SHP77 (cell line): Measurements from ENCODE around the gene COX6A2.

Experiments used
- DNase-seq, 2 experiments: peaks; one replicate each; lab custom pipeline; 2025; lab: John Stamatoyannopoulos, UW

Gene COX6A2

DNA sequence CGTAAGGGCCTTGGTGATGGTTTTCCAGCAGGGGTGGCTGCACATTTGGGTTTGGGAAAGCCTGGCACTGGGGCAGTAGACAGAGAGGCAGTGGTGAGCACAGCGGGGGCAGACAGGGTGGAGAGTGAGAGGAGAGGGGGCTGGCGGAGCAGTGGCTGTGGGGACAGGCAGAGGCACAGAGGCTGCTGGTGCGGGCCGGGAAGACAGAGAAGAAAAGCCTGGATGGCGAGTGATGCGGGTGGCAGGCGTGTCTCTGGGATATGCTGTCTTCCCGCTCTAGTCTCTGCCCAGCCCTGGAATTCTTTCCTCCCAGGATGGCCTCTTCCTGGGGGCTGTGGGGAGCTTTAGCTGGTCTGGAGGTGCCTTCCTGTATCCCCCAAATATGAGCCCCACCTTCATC lies 18.1 kb downstream of the COX6A2 start:
- no peak for DNase-seq

DNA sequence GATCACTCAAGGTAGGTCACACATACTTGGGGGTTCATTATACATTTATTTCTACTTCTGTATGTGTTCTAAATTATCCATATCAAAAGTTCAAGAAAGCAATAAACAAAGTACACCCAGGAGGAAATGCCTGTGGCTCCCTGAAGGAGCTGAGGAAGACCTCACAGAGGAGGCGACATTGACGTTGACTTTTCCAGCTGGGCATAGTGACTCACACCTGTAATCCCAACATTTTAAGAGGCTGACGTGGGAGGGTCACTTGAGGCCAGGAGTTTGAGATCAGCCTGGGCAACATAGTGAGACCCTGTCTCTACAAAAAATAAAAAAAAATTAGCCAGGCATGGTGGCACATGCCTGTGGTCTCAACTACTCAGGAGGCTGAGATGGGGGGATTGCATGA lies 18.7 kb downstream of the COX6A2 start:
- no peak for DNase-seq

DNA sequence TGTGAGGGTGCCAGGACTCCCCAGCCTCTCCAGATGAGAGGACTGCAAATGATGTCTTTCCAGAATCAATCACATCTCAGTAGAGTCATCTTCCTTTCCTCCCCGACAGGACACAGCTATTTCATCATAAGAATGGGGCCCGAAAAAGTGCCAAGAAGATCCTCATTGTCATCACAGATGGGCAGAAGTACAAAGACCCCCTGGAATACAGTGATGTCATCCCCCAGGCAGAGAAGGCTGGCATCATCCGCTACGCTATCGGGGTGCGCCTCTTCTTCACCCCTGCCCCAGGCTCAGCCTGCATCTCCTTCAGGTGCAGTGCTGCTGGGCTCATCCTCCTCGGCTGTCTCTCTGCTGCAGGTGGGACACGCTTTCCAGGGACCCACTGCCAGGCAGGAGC lies 20.8 kb downstream of the COX6A2 start:
- DNase-seq: no peak

DNA sequence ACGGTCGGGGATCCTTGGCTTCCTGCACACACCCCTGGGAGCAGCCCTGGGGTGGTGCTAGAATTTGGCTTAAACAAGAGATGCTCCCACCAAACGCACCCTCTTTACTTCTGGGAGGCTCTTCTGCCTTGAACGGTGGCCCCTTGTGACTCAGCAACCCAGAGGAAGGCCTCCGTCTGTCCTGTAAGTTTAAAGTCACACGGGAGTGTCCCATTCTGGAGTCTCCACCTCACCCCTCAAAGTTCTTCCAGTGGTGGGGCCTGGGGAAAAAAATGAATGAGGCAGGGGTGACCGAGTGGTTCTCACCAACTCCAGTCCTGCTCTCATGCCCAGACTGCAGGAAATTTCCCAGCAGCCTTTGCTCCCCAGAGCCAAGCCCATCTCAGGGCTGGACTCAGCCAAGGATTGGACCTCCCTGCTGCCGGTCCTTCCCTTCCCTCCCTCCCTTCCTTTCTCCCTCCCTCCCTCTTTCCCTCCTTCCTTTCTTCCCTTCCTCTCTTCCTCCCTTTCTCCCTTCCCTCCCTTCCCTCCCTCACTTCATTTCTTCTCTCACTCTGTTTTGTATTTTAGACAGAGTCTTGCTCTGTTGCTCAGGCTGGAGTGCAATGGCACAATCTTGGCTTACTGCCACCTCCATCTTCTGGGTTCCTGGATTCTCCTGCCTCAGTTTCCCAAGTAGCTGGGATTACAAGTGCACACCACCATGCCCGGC lies 23.7 kb downstream of the COX6A2 start:
- peak; percentile 62 to 77 for DNase-seq

DNA sequence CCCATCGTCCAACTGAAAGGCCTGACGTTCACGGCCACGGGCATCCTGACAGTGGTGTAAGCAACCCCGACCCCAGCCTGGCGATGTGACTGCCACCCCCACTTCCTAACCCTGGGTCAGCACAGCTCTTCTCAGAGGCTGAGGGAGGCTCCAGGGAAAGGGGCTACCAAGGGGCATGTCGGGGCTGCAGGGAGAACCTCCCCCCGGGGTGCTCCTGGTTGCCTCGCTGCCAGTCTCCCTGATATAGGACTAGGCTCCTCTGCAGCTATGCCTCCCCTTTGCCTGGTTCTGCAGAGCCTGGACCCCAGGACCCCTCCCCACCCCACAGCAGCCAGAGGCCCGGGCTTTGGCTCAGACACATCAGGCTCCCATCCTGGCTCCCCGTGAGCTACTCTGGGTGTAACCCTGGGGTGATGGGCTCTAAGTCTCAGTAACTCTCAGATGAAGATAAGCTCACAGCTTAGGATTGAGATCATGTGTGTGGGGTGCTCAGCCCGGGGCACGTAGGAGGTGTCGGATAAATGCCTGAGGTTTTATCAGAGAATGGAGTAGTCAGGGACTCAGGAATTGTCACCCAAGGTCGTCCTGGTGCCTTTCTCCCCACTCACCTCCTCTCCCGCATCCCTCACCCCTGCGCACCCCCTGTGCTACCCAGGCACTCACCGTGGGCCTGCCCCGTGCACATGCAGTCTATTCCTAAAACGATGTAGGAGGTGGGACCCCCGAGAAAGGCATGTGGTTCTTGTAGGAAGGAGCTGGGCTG lies 24.4 kb downstream of the COX6A2 start:
- DNase-seq: no peak

DNA sequence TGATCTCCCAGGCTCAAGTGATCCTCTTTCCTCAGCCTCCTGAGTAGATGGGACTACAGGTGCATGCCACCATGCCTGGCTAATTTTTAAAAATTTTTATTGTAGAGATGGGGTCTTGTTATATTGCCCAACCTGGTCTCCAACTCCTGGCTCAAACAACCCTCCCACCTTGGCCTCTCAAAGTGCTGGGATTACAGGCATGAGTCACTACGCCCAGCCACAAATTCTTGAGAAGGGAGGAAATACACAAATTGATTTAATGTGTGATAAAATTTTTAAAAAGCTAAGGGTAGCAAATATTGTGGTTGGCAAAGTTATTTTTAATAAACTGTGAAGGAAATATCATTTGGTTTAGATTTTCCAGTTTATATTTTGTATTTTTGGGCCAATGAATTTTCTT lies 25.5 kb downstream of the COX6A2 start:
- DNase-seq: no peak

DNA sequence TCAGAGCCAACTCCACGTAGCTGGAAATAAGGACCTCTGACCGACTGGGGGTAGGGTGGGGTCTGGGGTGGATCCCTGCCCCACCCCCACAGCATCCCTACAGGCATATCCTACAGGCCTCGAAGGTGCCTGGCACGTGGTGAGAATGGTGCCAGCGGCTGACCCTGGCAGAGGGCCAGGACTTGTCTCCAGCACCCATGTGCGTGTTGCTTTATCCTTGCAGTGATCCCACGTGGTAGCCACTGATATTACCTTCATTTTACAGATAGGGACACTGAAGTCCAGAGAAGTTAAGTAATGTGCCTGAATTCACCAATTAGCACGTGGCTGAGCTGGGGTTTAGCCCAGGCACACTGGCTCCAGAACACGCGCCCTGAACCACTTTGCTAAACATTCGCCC lies 26.7 kb downstream of the COX6A2 start:
- no peak for DNase-seq

DNA sequence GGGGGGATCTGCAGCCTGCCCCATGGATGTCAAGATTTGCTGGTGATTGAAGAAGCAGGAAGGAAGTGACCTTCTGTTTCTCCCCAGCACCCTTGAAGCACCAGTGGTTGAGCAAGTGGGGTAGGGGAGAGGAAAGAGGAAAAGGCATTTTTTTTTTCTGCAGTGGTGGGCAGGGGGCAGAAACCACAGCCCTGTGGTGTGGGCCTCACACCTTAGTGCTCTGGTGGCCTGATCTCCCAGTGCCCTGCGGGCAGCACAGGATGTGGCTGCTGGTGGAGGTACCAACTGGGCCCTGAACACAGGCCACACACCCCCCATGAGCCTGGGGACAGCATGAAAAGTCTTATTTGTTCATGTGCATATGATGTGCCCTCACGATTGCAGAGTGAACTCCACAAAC lies 28.0 kb downstream of the COX6A2 start:
- no peak for DNase-seq

DNA sequence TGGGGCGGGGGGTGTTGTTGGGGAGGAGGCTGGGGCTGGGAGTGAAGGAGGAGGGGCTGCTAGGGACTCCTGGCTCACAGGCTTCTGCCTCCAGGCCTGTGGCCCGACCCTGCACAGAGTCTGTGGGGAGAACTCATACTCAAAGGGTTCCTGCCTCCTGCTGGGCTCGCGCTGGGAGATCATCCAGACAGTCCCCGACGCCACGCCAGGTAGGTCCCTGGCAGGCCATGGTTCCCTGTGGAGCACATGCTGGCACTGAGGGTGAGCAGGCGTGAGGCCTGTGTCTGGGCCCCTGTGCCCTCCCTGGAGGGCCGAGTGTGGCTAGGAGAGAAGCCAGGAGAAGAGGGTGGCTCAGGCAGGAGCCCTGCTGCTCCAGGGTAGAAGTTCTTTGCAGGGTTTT lies 30.5 kb downstream of the COX6A2 start:
- DNase-seq: no peak

DNA sequence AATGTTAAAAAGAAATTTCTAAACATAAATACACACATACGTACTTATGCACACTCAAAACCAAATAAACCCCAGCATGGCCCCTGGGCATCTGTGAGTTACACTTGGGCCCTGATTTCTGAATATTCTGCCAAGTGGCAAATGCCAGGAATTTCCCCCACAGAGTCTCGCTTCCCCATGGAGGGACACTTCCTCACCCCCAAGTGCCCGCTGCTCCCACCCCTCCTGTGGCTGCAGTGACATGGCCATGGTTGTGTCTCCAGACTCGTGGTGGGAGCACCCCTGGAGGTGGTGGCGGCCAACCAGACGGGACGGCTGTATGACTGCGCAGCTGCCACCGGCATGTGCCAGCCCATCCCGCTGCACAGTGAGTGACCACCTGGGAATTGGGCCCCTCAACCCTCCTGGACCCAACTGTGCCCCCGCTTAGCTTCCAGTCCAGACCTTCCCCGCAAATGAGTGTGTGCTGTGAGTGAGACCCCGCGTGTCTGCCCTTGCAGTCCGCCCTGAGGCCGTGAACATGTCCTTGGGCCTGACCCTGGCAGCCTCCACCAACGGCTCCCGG lies 31.0 kb downstream of the COX6A2 start:
- no peak for DNase-seq

DNA sequence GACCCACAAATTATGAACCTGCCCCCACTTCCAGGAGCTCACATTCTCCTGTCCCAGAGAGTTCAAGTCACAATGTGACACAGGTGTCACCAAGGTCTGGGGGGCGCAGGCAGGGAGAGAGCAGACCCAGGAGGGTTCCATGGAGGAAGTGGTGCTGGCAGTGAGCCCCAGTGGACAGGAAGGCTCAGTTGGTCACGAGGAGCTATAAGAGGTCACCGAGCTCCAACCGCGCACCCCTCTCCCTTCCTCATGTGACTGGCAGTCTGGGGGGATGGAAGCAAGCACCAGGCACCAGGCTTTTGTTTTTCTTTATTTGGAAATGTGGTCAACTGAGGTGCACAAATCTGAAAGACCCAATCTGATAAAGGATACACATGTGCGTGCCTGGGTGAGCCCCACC lies 32.5 kb downstream of the COX6A2 start:
- DNase-seq: no peak

DNA sequence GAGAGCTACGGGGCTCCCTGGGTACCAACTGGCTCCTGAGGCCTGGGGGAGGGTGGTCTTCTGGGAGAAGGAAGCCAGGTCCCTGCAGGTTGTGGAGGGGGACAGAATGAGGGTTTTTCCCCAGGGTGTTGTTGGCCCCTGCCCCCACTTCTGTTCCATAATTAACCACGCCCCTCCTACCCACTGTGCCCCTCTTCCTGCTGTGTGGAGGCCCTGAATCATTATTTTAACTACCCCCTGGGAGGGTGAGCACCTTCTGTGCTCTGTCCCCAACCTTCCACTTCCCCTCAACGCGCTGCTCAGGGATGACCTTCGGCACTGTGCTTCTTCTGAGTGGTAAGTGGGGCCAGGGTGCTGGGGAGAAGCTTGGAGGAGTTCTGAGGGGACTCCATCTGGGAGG lies 35.1 kb downstream of the COX6A2 start, which contains the start of gene ITGAD:
TSS of gene ITGAD (plus strand) at position 280 of the 400 bp plus-strand sequence. CDS start at position 306, 26 bp downstream.
- no peak for DNase-seq

DNA sequence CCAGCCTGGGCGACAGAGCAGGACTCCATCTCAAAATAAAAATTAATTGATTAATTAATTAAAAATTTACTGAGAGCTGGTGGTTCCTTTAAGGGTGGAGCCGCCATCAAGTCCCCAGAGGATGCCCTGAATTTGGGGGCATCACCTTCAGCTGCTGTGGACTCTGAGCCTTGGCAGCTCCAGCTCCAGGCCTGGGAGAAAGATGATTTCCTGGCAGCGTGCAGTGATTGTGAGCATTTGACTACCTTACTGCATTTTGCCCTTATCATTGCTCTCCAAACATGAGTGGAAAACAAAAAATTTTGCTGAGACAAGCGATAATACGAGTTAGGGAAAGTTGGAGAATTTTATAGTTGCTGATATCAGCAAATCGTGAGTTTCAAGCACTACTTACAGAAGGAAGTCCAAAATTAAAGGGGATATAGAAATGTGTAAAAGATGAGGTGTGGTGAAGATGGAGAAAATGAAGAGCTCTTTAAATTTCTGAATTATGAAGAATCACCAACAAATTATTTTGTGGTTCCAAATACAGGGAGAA lies 37.6 kb downstream of the COX6A2 start:
- DNase-seq: no peak

DNA sequence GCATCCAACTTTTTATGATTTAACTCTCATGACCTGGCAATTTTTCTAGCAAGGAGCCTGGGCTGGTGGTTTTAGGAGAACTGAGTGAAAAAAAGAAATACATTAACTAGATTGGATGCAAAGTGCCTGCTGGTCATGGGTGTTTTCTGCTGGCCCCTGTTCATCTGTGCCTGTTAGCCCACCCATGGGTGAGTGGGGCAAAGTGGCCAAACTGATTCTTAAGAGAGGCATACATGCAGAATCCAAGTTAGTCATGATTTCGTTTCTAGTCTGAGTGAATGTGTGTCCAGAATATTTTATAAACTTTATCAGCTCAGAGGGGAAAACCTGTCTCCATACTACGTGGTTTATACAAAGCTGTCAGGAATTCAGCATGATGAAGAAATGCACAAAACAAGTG lies 39.6 kb downstream of the COX6A2 start:
- DNase-seq: no peak

DNA sequence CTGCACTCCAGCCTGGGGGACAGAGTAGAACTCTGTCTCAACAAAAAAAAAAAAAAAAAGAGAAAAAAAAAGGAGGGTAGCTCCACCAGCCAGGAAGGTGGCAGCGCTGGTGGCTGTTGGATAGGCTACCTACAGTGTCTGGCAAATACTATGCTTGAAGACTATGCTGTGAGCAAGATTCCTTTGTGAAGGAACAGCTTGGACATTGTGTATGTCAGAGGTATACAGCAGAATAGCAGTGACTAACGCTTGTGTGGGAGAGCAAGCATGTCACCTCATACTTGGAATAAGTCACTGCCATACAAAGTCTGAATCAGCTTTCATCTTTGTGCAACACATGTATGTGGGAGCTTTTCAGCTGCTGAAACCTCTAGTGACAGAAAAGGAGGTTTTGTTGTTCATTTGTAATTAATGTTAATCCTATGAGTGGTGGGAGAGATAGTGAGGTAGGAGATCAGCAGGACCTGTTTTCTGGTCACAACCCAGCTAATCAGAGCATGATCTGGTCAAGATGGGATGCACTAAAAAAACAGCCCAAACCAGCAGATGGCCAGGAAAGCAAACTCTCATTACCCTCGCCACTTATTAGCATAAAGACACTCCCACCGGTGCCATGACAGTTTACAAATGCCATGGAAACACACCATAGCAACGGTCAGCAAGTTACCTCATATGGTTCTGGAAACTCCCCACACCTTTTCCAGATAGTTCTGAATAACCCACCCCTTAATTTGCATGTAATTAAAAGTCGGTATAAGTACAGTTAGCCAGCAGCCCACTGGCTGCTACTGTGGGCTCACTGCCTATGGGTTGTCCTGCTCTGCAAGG lies 41.8 kb downstream of the COX6A2 start:
- DNase-seq: peak in 1 of 2 experiments; percentile 7

DNA sequence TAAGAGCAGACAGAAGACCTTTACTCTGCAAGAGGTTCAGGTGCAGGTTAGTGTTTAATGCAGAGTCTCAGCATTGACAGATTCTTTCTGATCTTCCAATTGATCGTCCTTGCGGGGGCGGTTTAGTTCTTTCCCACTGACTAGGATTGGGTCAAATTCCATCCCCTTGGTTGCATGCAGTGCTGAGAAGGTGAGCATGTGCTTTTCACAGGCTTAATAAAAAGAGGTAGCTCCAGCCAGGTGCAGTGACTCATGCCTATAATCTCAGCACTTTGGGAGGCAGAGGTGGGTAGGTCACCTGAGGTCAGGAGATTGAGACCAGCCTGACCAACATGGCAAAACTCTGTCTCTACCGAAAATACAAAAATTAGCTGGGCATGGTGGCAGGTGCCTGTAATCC lies 42.5 kb downstream of the COX6A2 start:
- DNase-seq: no peak

DNA sequence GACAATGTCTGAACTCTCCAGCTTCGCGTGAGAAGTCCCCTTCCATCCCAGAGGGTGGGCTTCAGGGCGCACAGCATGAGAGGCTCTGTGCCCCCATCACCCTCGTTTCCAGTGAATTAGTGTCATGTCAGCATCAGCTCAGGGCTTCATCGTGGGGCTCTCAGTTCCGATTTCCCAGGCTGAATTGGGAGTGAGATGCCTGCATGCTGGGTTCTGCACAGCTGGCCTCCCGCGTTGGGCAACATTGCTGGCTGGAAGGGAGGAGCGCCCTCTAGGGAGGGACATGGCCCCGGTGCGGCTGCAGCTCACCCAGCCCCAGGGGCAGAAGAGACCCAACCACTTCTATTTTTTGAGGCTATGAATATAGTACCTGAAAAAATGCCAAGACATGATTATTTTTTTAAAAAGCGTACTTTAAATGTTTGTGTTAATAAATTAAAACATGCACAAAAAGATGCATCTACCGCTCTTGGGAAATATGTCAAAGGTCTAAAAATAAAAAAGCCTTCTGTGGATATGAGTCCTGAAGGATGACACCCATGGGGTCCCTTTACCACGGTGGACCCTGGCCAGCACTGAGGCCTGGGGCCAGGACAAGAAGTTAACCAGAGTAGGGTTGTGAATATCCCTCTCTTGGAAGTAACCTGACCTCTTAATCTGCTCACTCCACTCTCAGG lies 45.5 kb downstream of the COX6A2 start:
- peak; percentile 45 to 74 for DNase-seq

DNA sequence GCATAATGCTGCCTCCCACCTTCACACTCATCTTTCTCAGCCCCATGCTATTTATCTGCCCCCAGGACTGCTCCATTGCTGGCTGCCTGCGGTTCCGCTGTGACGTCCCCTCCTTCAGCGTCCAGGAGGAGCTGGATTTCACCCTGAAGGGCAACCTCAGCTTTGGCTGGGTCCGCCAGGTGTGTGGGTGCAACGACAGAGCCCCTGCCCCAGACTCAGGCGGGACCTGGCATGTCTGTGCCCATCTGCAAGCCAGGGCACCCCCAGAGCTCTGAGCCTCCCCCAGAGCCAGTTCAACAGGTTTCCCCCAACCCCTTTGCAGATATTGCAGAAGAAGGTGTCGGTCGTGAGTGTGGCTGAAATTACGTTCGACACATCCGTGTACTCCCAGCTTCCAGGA lies 48.0 kb downstream of the COX6A2 start:
- no peak for DNase-seq
